ENCODE data around the gene SPRR3. TPM values are rescaled to one million over a fixed set of nuclear protein-coding genes. Genes with fewer than 3 reads are reported as not detected.

Gene SPRR3, protein sequence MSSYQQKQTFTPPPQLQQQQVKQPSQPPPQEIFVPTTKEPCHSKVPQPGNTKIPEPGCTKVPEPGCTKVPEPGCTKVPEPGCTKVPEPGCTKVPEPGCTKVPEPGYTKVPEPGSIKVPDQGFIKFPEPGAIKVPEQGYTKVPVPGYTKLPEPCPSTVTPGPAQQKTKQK
- 0.53 TPM for total RNA-seq

DNA sequence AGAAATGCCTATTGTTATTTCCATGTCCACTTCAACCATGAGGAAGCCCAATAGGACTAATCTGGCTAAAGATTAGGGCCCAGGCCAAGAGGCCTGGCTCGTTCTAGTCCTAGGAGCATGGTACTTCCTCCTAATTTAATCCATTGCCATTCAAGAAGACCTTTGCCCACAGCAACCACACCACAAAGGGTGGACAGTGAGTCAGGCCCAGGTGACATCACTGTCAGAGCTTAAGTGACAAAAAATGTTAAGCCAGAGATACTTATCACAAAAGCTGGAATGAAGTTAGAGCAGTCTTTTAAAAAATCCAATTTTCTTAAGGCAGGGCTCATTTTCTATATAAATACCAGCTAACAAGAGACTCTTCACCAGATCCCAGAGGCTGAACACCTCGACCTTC is at the start of gene SPRR3:
Gene SPRR3, plus strand, starts transcription at position 368 of the 400 bp plus-strand sequence. CDS start 1,272 bp downstream, outside the sequence.
- Histone ChIP-seq H3K36me3 (no peaks in the 10 kb centered on the region), H3K4me3 (no peak within 1 kb of the TSS), H3K27me3 (no peaks in the 10 kb centered on the region), H3K9me3 (no peaks in the 10 kb centered on the region), H3K4me1 (no peaks in the 10 kb centered on the region), H3K27ac (no peak within 1 kb of the TSS)
- no peak for DNase-seq (ENCODE audit: low spot score in 2 of 2)
- intact Hi-C loops (cut with DNase I): no loop called here
- TF ChIP-seq, protein P1, sequence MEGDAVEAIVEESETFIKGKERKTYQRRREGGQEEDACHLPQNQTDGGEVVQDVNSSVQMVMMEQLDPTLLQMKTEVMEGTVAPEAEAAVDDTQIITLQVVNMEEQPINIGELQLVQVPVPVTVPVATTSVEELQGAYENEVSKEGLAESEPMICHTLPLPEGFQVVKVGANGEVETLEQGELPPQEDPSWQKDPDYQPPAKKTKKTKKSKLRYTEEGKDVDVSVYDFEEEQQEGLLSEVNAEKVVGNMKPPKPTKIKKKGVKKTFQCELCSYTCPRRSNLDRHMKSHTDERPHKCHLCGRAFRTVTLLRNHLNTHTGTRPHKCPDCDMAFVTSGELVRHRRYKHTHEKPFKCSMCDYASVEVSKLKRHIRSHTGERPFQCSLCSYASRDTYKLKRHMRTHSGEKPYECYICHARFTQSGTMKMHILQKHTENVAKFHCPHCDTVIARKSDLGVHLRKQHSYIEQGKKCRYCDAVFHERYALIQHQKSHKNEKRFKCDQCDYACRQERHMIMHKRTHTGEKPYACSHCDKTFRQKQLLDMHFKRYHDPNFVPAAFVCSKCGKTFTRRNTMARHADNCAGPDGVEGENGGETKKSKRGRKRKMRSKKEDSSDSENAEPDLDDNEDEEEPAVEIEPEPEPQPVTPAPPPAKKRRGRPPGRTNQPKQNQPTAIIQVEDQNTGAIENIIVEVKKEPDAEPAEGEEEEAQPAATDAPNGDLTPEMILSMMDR (IDR thresholded peaks at IDR 0.05): no peak

GRCh38 chr1:152953761-152954160 is 47.8 kb upstream of the SPRR3 start:
- no peak overlapping the region for H3K27ac ChIP-seq
- H3K27me3 ChIP-seq: no peaks in the 10 kb centered on the region
- no peaks in the 10 kb centered on the region for H3K9me3 ChIP-seq
- H3K4me1 ChIP-seq: no peaks in the 10 kb centered on the region
- H3K4me3 ChIP-seq: no peak overlapping the region
- intact Hi-C loops (cut with DNase I): no loop called here
- H3K36me3 ChIP-seq: no peaks in the 10 kb centered on the region
- TF ChIP-seq, protein P1 (IDR thresholded peaks at IDR 0.05): no peak
- no peak for DNase-seq (ENCODE audit: low spot score in 2 of 2)

- Histone ChIP-seq H3K9me3 (no peaks in the 10 kb centered on the region), H3K27me3 (no peaks in the 10 kb centered on the region), H3K4me3 (no peak overlapping the region), H3K36me3 (no peaks in the 10 kb centered on the region), H3K4me1 (no peaks in the 10 kb centered on the region), H3K27ac (no peak overlapping the region)
- DNase-seq (ENCODE audit: low spot score in 2 of 2): no peak
- intact Hi-C loops (cut with DNase I): no loop called here
- TF ChIP-seq, protein P1 (IDR thresholded peaks at IDR 0.05): no peak
Measured at GRCh38 chr1:152954436-152954835, 47.1 kb upstream of the SPRR3 start.

GRCh38 chr1:152957561-152957960 is 44.0 kb upstream of the SPRR3 start:
- intact Hi-C loops (cut with DNase I): no loop called here
- no peak for DNase-seq (ENCODE audit: low spot score in 2 of 2)
- Histone ChIP-seq H3K4me1 (no peaks in the 10 kb centered on the region), H3K27ac (no peak overlapping the region), H3K36me3 (no peaks in the 10 kb centered on the region), H3K27me3 (no peaks in the 10 kb centered on the region), H3K9me3 (no peaks in the 10 kb centered on the region), H3K4me3 (no peak overlapping the region)
- TF ChIP-seq, protein P1 (IDR thresholded peaks at IDR 0.05): no peak

- Histone ChIP-seq H3K36me3 (no peaks in the 10 kb centered on the region), H3K27ac (no peak overlapping the region), H3K9me3 (no peaks in the 10 kb centered on the region), H3K4me3 (no peak overlapping the region), H3K4me1 (no peaks in the 10 kb centered on the region), H3K27me3 (no peaks in the 10 kb centered on the region)
- DNase-seq (ENCODE audit: low spot score in 2 of 2): no peak
- TF ChIP-seq, protein P1 (IDR thresholded peaks at IDR 0.05): no peak
- intact Hi-C loops (cut with DNase I): no loop called here
Measured at GRCh38 chr1:152959273-152959672, 42.3 kb upstream of the SPRR3 start.

Measured in ascending aorta (tissue), 2 donors.